Spinal cord (tissue), 10 donors: ENCODE results near the gene GPHN. TPM values are rescaled to one million over a fixed set of nuclear protein-coding genes. Genes with fewer than 3 reads are reported as not detected.
"Not testable (repeated sequence)": the region's sequence is repeated elsewhere in the genome, so short reads cannot be mapped to it uniquely, and the experiment has no call there.

Experiments
- DNase-seq, 6 donors: peaks; one replicate each; pipeline versions ENCODE4 v3.0.0 to v3.0.0-alpha.2; 2013 to 2015; ENCODE audit warnings: low spot score in 6 of 6, low read depth in 4 of 6
- H3K27ac ChIP-seq: one replicate; pipeline ENCODE4 v1.5.1; 2013; ENCODE audit warnings: low read depth, low read length, control low read depth
- H3K27me3 ChIP-seq: one replicate; pipeline ENCODE4 v1.6.1; 2013; ENCODE audit warnings: low read length; ENCODE audit not compliant: control insufficient read depth, insufficient read depth
- H3K36me3 ChIP-seq: one replicate; pipeline ENCODE4 v1.6.1; 2013; ENCODE audit warnings: low read length; ENCODE audit not compliant: control insufficient read depth, insufficient read depth
- H3K4me1 ChIP-seq: one replicate; pipeline ENCODE4 v1.6.1; 2013; ENCODE audit warnings: low read length; ENCODE audit not compliant: control insufficient read depth, insufficient read depth
- H3K4me3 ChIP-seq: one replicate; pipeline ENCODE4 v1.5.1; 2013; ENCODE audit warnings: low read depth, low read length, control low read depth
- H3K9me3 ChIP-seq: one replicate; pipeline ENCODE4 v1.6.1; 2013; ENCODE audit warnings: low read length; ENCODE audit not compliant: control insufficient read depth, insufficient read depth
- WGBS: methylation state at CpG from one replicate; pipeline ENCODE4 v1.1.5; 2013; ENCODE audit warnings: missing lambda C conversion rate; ENCODE audit not compliant: insufficient coverage; 5-methylcytosine and 5-hydroxymethylcytosine counted together
- polyA plus RNA-seq, 2 donors: library from polyadenylated mRNA; unstranded; fragments of 120-200 nt; gene quantifications; one replicate each; pipeline ENCODE4 v1.2.1, GENCODE V29; 2013; ENCODE audit not compliant: insufficient read length in 2 of 2
- total RNA-seq, 2 donors: library from RNA; depleted of rRNA in 1 of 2; stranded (reverse); fragments of 120-200 nt in 1 of 2; fragments of >200 nt in 1 of 2; gene quantifications; one replicate each; pipeline versions ENCODE4 v1.2.3 to v1.2.4, GENCODE V29; 2013 to 2014
- donor health status: healthy.

The GPHN gene
- total and polyA plus RNA-seq, 4 donors: 38.5 to 115 (median 103) TPM

GRCh38 chr14:66514213-66514612 is 6.3 kb downstream of the GPHN start:
- Histone ChIP-seq H3K36me3 (no peaks in the 10 kb centered on the region), H3K27me3 (no peaks in the 10 kb centered on the region), H3K27ac (no peak overlapping the region), H3K9me3 (peaks cover 1% of the 10 kb centered on the region), H3K4me3 (no peak overlapping the region), H3K4me1 (no peaks in the 10 kb centered on the region)
- DNase-seq: no peak
- 92% methylated on average over 2 of the region's 2 CpGs for WGBS

GRCh38 chr14:66530526-66530925 is 22.6 kb downstream of the GPHN start:
- H3K4me3 ChIP-seq: no peak overlapping the region

GRCh38 chr14:66539034-66539433 is 31.1 kb downstream of the GPHN start:
- no peak overlapping the region for H3K4me3 ChIP-seq
- H3K36me3 ChIP-seq: no peaks in the 10 kb centered on the region
- whole genome bisulfite sequencing: 20% methylated on average over 1 of the region's 3 CpGs
- H3K27ac ChIP-seq: no peak overlapping the region
- DNase-seq: peak in 1 of 6 donors; percentile 3
- H3K9me3 ChIP-seq: no peaks in the 10 kb centered on the region
- H3K4me1 ChIP-seq: peaks cover 5% of the 10 kb centered on the region
- no peaks in the 10 kb centered on the region for H3K27me3 ChIP-seq

More at GRCh38 chr14:66530526-66530925, 22.6 kb downstream of the GPHN start:
- Histone ChIP-seq H3K27ac (no peak overlapping the region), H3K27me3 (no peaks in the 10 kb centered on the region), H3K9me3 (peaks cover under 1% of the 10 kb centered on the region), H3K4me1 (no peaks in the 10 kb centered on the region), H3K36me3 (no peaks in the 10 kb centered on the region)
- 93% methylated on average over 5 of the region's 9 CpGs for WGBS
- no peak for DNase-seq

GRCh38 chr14:66540038-66540437 is 32.1 kb downstream of the GPHN start:
- Histone ChIP-seq H3K4me1 (peaks cover 5% of the 10 kb centered on the region), H3K27ac (no peak overlapping the region), H3K4me3 (no peak overlapping the region), H3K27me3 (no peaks in the 10 kb centered on the region), H3K9me3 (no peaks in the 10 kb centered on the region), H3K36me3 (no peaks in the 10 kb centered on the region)
- no CpG with 5 or more reads among the region's 1 CpG for WGBS
- peak in 1 of 6 donors; percentile 1 for DNase-seq

GRCh38 chr14:66541627-66542026 is 33.7 kb downstream of the GPHN start:
- H3K9me3 ChIP-seq: no peaks in the 10 kb centered on the region
- WGBS: 100% methylated on average over 2 of the region's 3 CpGs
- no peak overlapping the region for H3K4me3 ChIP-seq
- no peaks in the 10 kb centered on the region for H3K27me3 ChIP-seq
- H3K27ac ChIP-seq: no peak overlapping the region
- no peak for DNase-seq
- peaks cover 5% of the 10 kb centered on the region for H3K4me1 ChIP-seq
- H3K36me3 ChIP-seq: peaks cover 2% of the 10 kb centered on the region

GRCh38 chr14:66543996-66544395 is 36.0 kb downstream of the GPHN start:
- WGBS: 50% methylated on average over 1 of the region's 2 CpGs
- no peak for DNase-seq

GRCh38 chr14:66545191-66545590 is 37.2 kb downstream of the GPHN start:
- DNase-seq, H3K4me3 ChIP-seq, H3K9me3 ChIP-seq, H3K4me1 ChIP-seq, H3K27me3 ChIP-seq, H3K36me3 ChIP-seq, H3K27ac ChIP-seq: not testable (repeated sequence)
- WGBS: no CpG with 5 or more reads among the region's 32 CpGs

More at GRCh38 chr14:66543996-66544395, 36.0 kb downstream of the GPHN start:
- H3K27me3 ChIP-seq: no peaks in the 10 kb centered on the region
- peaks cover 3% of the 10 kb centered on the region for H3K36me3 ChIP-seq
- no peak overlapping the region for H3K4me3 ChIP-seq
- H3K4me1 ChIP-seq: peaks cover 5% of the 10 kb centered on the region
- H3K27ac ChIP-seq: no peak overlapping the region
- no peaks in the 10 kb centered on the region for H3K9me3 ChIP-seq

GRCh38 chr14:66545751-66546150 is 37.8 kb downstream of the GPHN start:
- DNase-seq, H3K4me3 ChIP-seq, H3K9me3 ChIP-seq, H3K27ac ChIP-seq, H3K27me3 ChIP-seq, H3K36me3 ChIP-seq, H3K4me1 ChIP-seq: not testable (repeated sequence)
- 97% methylated on average over 9 of the region's 32 CpGs for WGBS

GRCh38 chr14:66563731-66564130 is 55.8 kb downstream of the GPHN start:
- no peak for DNase-seq
- Histone ChIP-seq H3K27ac (no peak overlapping the region), H3K9me3 (no peaks in the 10 kb centered on the region), H3K4me1 (no peaks in the 10 kb centered on the region), H3K27me3 (no peaks in the 10 kb centered on the region), H3K4me3 (no peak overlapping the region), H3K36me3 (no peaks in the 10 kb centered on the region)
- WGBS: no CpG with 5 or more reads among the region's 2 CpGs

- H3K36me3 ChIP-seq: no peaks in the 10 kb centered on the region
- H3K4me3 ChIP-seq: no peak overlapping the region
- no CpG with 5 or more reads among the region's 2 CpGs for WGBS
- H3K27me3 ChIP-seq: no peaks in the 10 kb centered on the region
- H3K9me3 ChIP-seq: peaks cover 2% of the 10 kb centered on the region
- no peak for DNase-seq
- no peak overlapping the region for H3K27ac ChIP-seq
- H3K4me1 ChIP-seq: no peaks in the 10 kb centered on the region
Measured at GRCh38 chr14:66568220-66568619, 60.3 kb downstream of the GPHN start.
